Spleen (tissue), 11 donors: ENCODE measurements around the gene HIPK2. TPM values are rescaled to one million over a fixed set of nuclear protein-coding genes. Genes with fewer than 3 reads are reported as not detected.
A peak's percentile ranks its signal among the peaks of the same experiment; 100 is the strongest.

Experiments
- DNase-seq: peaks from one replicate; pipeline ENCODE4 v3.0.0-alpha.2; 2020
- H3K27ac ChIP-seq, 8 donors: fragments of 200-600 bp; sonication (generic) in 7 of 8; 1 replicate in 4 of 8; 2 replicates in 4 of 8; pipeline versions ENCODE4 v1.5.0 to v1.8.0; 2016 to 2021; ENCODE audit warnings: inconsistent platforms in 4 of 8, mild to moderate bottlenecking in 4 of 8, moderate library complexity in 1 of 8
- H3K27me3 ChIP-seq, 7 donors: fragments of 200-600 bp; sonication (generic) in 6 of 7; replicated peaks in 1 of 7; 1 replicate in 4 of 7; 2 replicates in 3 of 7; pipeline versions ENCODE4 v1.5.0 to v1.8.0; 2016 to 2021; ENCODE audit warnings: inconsistent platforms in 3 of 7, mild to moderate bottlenecking in 1 of 7
- H3K36me3 ChIP-seq, 6 donors: fragments of 200-600 bp; sonication (generic) in 5 of 6; 1 replicate in 4 of 6; 2 replicates in 2 of 6; pipeline versions ENCODE4 v1.5.0 to v1.8.0; 2016 to 2021; ENCODE audit warnings: inconsistent platforms in 2 of 6
- H3K4me1 ChIP-seq, 6 donors: fragments of 200-600 bp; sonication (generic) in 5 of 6; 1 replicate in 3 of 6; 2 replicates in 3 of 6; pipeline versions ENCODE4 v1.5.0 to v1.8.0; 2016 to 2021; ENCODE audit warnings: inconsistent platforms in 3 of 6
- H3K4me3 ChIP-seq, 8 donors: fragments of 200-600 bp; sonication (generic) in 7 of 8; 1 replicate in 4 of 8; 2 replicates in 4 of 8; pipeline versions ENCODE4 v1.5.0 to v1.8.0; 2016 to 2021; ENCODE audit warnings: inconsistent platforms in 4 of 8, mild to moderate bottlenecking in 4 of 8, moderate library complexity in 2 of 8
- H3K9me3 ChIP-seq, 8 donors: fragments of 200-600 bp; sonication (generic) in 7 of 8; 1 replicate in 4 of 8; 2 replicates in 4 of 8; pipeline versions ENCODE4 v1.5.0 to v1.8.0; 2016 to 2021; ENCODE audit warnings: inconsistent platforms in 4 of 8
- POLR2A ChIP-seq, 3 donors: fragments of 450-650 bp; IDR thresholded peaks; one replicate each; pipeline ENCODE4 v1.5.1; 2017; ENCODE audit warnings: antibody characterized with exemption in 3 of 3, mild to moderate bottlenecking in 1 of 3
- POLR2AphosphoS5 ChIP-seq, 3 donors: sonication (generic); formaldehyde crosslinking; IDR thresholded peaks; one replicate each; pipeline ENCODE4 v1.5.1; 2017; ENCODE audit warnings: antibody characterized with exemption in 3 of 3
- WGBS, 5 donors: extraction: QIAGEN DNeasy Blood & Tissue Kit in 3 of 5; methylation state at CpG; one replicate each; pipeline versions ENCODE4 v1.1.5 to v1.1.7; 2013 to 2018; 5-methylcytosine and 5-hydroxymethylcytosine counted together
- intact Hi-C: fragments of 100-400 bp; cut with DNase I; formaldehyde crosslinking; loops from one replicate; pipeline ENCODE4 v1.15.0; 2023; ENCODE audit warnings: low total_unique reads
- polyA plus RNA-seq, 3 donors: library from polyadenylated mRNA; stranded (reverse); fragments of 200-250 nt; gene quantifications; one replicate each; pipeline ENCODE4 v1.2.1, GENCODE V29; 2013
- total RNA-seq, 7 donors: library from RNA; depleted of rRNA in 3 of 7; stranded (reverse); fragments of >200 nt in 3 of 7; fragmentation: NEBNext Ultra II Directional in 4 of 7; extraction: Animal tissue kit (Norgen Biotek cat#: 25700) in 4 of 7; gene quantifications; one replicate each; pipeline versions ENCODE4 v1.1.0 to v1.2.1, GENCODE V29; 2016 to 2021
- TF ChIP-seq, protein P1 (sequence below), 11 experiments: fragments of 200-600 bp in 7 of 11; fragments of 450-650 bp in 4 of 11; sonication (generic) in 4 of 11; IDR thresholded peaks in 8 of 11; conservative IDR thresholded peaks in 3 of 11; 1 replicate in 7 of 11; 2 replicates in 4 of 11; pipeline versions ENCODE4 v1.4.0 to v1.8.0; 2016 to 2021; ENCODE audit warnings: antibody characterized with exemption in 11 of 11, inconsistent platforms in 4 of 11, mild to moderate bottlenecking in 1 of 11
- donor health status: healthy with polysubstance abuse.
- donor health status: DM: no; HTN: no; CAD: no; lungs with moderate emphysema.
- donor health status: DM: no; HTN: no; CAD: no.
- donor health status: Bipolar disorder and iron deficiency.
- donor health status: healthy.
- donor health status: DM: no; HTN: no; CAD: no.
- donor health status: DM: yes; HTN: yes; CAD: no.

The HIPK2 gene
- total and polyA plus RNA-seq, 10 donors, result 1.7 to 97.5 (median 51.8) TPM

DNA sequence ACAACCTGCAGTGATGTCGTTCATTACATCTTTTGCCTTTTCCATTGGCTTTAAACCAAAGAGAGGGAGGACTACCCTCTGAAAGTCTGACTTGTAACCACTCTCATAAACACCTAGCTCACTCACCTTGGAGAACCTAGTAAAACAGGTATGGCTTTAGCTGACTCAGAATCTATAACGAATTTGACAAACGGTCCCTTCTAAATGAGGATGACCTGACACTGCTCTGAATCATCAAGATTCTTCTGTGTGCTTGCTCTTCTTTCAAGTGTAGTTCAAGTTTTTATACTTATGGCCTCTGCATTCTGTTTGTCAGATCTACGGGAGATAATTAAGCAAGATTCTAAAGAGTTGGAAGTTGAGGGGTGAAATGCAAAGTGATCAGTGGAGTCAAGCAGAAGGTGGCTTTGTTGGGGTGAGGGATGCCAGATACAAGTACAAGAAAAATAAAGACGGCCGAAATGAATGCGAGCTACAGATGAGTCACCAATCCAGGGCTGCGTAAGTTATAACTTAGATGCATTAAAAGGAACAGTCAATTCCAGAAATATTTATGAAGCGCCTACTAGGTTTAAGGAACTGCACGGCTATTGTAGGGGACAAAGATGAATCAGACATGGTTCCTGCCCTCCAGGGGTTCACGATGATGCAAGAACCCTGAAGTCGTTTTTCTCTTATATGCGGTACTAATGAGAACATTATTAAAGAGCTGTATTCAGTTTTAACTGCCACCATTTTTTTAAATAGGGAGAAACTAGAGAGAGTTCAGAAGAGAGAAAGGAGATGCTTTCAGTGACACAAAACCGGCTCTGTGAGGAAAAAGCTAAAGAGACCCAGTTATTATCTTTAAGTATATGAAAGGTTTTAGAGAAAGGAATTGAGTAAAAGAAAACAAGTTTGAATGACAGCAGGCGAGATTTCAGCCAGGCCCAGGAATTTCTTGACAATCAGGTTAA, 6.5 kb downstream of the HIPK2 start:
- DNase-seq, result no peak
- peaks cover 0 to 27% (median 3%) of the 10 kb centered on the region in 6 donors for H3K36me3 ChIP-seq
- no peaks in the 10 kb centered on the region for H3K9me3 ChIP-seq
- peak overlapping the region in 4 of 8 donors; percentile 5 to 64 (median 49) for H3K27ac ChIP-seq
- H3K4me1 ChIP-seq, result peaks cover 44 to 100% (median 84%) of the 10 kb centered on the region in 6 donors
- intact Hi-C loops, result no loop called here
- H3K4me3 ChIP-seq, result no peak overlapping the region
- TF ChIP-seq, protein P1, sequence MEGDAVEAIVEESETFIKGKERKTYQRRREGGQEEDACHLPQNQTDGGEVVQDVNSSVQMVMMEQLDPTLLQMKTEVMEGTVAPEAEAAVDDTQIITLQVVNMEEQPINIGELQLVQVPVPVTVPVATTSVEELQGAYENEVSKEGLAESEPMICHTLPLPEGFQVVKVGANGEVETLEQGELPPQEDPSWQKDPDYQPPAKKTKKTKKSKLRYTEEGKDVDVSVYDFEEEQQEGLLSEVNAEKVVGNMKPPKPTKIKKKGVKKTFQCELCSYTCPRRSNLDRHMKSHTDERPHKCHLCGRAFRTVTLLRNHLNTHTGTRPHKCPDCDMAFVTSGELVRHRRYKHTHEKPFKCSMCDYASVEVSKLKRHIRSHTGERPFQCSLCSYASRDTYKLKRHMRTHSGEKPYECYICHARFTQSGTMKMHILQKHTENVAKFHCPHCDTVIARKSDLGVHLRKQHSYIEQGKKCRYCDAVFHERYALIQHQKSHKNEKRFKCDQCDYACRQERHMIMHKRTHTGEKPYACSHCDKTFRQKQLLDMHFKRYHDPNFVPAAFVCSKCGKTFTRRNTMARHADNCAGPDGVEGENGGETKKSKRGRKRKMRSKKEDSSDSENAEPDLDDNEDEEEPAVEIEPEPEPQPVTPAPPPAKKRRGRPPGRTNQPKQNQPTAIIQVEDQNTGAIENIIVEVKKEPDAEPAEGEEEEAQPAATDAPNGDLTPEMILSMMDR (IDR thresholded peaks at IDR 0.05 in 8 of 11, conservative IDR thresholded peaks at IDR 0.05 in 3 of 11), result no peak
- peak in 1 of 3 donors; percentile 13 for TF ChIP-seq POLR2AphosphoS5 (IDR thresholded peaks at IDR 0.05)
- H3K27me3 ChIP-seq, result no peaks in the 10 kb centered on the region
- WGBS, 5 donors, result 75 to 85% (median 77%) methylated on average over 15 of the region's 15 CpGs

DNA sequence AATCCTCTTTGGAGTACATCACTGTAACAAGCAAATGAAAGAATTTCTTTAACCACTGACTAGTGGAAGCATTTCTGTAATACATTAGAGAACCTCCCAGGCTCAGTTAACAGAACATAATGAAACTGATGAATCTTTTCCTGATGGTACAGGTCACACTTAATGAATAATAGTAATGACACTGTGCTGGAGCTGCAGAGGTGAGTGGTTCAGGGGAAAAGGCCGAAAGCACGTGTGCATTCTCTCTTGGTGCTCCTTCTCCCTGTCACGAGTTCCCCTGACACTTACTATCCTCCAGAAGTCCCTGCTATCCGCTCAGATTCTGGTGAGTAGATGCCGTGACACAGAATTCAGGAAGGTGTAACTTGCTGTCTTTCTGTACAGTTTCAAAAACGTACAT, 8.0 kb downstream of the HIPK2 start:
- intact Hi-C loops, result no loop called here
- Histone ChIP-seq H3K27me3 (no peaks in the 10 kb centered on the region), H3K4me3 (no peak overlapping the region), H3K4me1 (peaks cover 34 to 97% (median 70%) of the 10 kb centered on the region in 6 donors), H3K27ac (peak overlapping the region in 3 of 8 donors; percentile 81 to 90 (median 84)), H3K9me3 (no peaks in the 10 kb centered on the region), H3K36me3 (peaks cover 0 to 28% (median 3%) of the 10 kb centered on the region in 6 donors)
- WGBS, 5 donors, result 90 to 98% (median 93%) methylated on average over 6 of the region's 6 CpGs
- TF ChIP-seq, protein P1 (IDR thresholded peaks at IDR 0.05 in 8 of 11, conservative IDR thresholded peaks at IDR 0.05 in 3 of 11), result no peak
- TF ChIP-seq POLR2AphosphoS5 (IDR thresholded peaks at IDR 0.05) (no peak), POLR2A (IDR thresholded peaks at IDR 0.05) (no peak)
- no peak for DNase-seq

DNA sequence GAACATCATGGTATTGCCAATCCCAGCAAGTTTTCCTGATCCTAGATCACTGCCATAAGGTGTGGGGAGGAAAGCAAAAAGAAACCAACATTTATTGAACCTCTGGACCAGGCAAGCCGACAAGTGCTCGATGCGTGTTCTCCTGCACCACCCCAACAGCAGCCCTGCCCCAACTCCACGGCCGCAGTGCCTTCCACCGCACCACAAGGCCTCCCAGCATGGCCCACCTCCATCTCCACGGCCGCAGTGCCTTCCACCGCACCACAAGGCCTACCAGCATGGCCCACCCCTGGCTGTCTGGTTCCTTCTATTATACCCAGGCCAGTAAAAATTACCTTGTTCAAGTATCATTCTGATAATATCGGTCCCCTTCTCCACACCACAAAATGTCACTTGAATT, 8.7 kb downstream of the HIPK2 start:
- DNase-seq, result no peak
- Histone ChIP-seq H3K4me3 (no peak overlapping the region), H3K9me3 (no peaks in the 10 kb centered on the region), H3K27me3 (no peaks in the 10 kb centered on the region), H3K27ac (peak overlapping the region in 6 of 8 donors; percentile 80 to 90 (median 82)), H3K36me3 (peaks cover 0 to 35% (median 3%) of the 10 kb centered on the region in 6 donors), H3K4me1 (peaks cover 29 to 96% (median 63%) of the 10 kb centered on the region in 6 donors)
- 97 to 98% (median 98%) methylated on average over 9 to 10 of the region's 10 CpGs for WGBS, 5 donors
- no peak for TF ChIP-seq POLR2A (IDR thresholded peaks at IDR 0.05)
- TF ChIP-seq, protein P1 (IDR thresholded peaks at IDR 0.05 in 8 of 11, conservative IDR thresholded peaks at IDR 0.05 in 3 of 11), result no peak
- TF ChIP-seq POLR2AphosphoS5 (IDR thresholded peaks at IDR 0.05), result peak in 1 of 3 donors; percentile 50
- intact Hi-C loops, result no loop called here

DNA sequence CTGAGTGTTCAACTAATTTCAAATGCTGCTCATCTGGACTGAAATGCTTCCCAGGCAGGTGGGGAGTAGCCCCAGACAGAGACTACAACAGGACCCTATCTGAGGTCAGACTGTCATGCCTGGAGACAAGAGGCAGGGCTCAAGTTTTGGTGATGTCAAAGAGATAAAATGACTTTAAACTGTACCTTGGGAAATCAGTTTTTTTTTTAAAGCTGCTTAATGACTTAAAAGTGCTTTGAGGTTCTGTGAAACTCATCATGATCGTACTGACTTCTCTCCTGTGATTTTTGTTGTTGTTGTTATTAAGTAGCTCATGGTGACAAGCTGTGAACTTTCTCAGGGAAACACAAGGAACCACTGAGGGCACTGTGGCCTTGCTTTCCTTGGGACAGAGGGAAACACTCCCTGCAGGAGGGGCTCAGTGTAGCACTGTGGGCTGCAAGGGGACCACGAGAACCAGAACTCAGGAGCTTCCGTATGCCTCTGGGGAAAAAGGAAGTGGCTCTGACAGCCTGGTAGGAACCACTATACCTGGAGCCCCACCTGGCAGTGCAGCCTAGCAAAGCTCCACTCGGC, 9.5 kb downstream of the HIPK2 start:
- peaks cover 29 to 96% (median 61%) of the 10 kb centered on the region in 6 donors for H3K4me1 ChIP-seq
- H3K4me3 ChIP-seq, result peak overlapping the region in 1 of 8 donors; percentile 20
- DNase-seq, result no peak
- no peaks in the 10 kb centered on the region for H3K27me3 ChIP-seq
- intact Hi-C loops, result no loop called here
- 41 to 57% (median 50%) methylated on average over 4 of the region's 4 CpGs for WGBS, 5 donors
- no peaks in the 10 kb centered on the region for H3K9me3 ChIP-seq
- H3K27ac ChIP-seq, result peak overlapping the region; percentile 43 to 90 (median 81)
- H3K36me3 ChIP-seq, result peaks cover 0 to 36% (median 3%) of the 10 kb centered on the region in 6 donors
- TF ChIP-seq POLR2A (IDR thresholded peaks at IDR 0.05) (no peak), POLR2AphosphoS5 (IDR thresholded peaks at IDR 0.05) (no peak)
